HEK293 (cell line): ENCODE measurements around the gene KCNJ5.

Experiments used
- CTCF ChIA-PET: fragments of 350-600 bp; formaldehyde crosslinking; extraction: SDS; loops from one replicate; lab custom pipeline; 2021; ENCODE audit warnings: antibody characterized with exemption; lab: Yijun Ruan, JAX
- POLR2A ChIA-PET: fragments of 300-600 bp; formaldehyde crosslinking; extraction: SDS; loops from one replicate; lab custom pipeline; 2020; ENCODE audit warnings: antibody characterized with exemption, inconsistent platforms; lab: Yijun Ruan, JAX
- H3K27ac ChIP-seq: fragments of 200-500 bp; sonication (Bioruptor generic); 2 replicates; pipeline ENCODE4 v1.5.1; 2014; ENCODE audit warnings: low read depth, low read length, control low read depth, inconsistent platforms; ENCODE audit errors: extremely low read depth
- H3K36me3 ChIP-seq, 2 experiments: fragments of 200-500 bp in 1 of 2; sonication (Bioruptor generic) in 1 of 2; 1 replicate in 1 of 2; 2 replicates in 1 of 2; pipeline ENCODE4 v1.5.1; 2014 to 2017; ENCODE audit warnings: inconsistent platforms in 2 of 2, low read length in 2 of 2; ENCODE audit not compliant: control insufficient read depth in 2 of 2, insufficient read depth in 1 of 2
- H3K4me1 ChIP-seq: fragments of 200-500 bp; sonication (Bioruptor generic); 2 replicates; pipeline ENCODE4 v1.5.1; 2014; ENCODE audit warnings: mild to moderate bottlenecking, low read length, inconsistent platforms; ENCODE audit not compliant: control insufficient read depth, insufficient read depth
- H3K4me3 ChIP-seq: 2 replicates; pipeline ENCODE4 v1.5.1; 2011; ENCODE audit warnings: low read depth, mild to moderate bottlenecking, control low read depth, low read length, moderate library complexity
- H3K9me3 ChIP-seq: fragments of 200-500 bp; sonication (Bioruptor generic); 2 replicates; pipeline ENCODE4 v1.5.1; 2014; ENCODE audit warnings: low read depth, low read length, inconsistent platforms; ENCODE audit not compliant: control insufficient read depth, insufficient read depth
- BCL11B ChIP-seq: fragments of 450-650 bp; formaldehyde crosslinking; IDR thresholded peaks from 2 replicates; pipeline ENCODE4 v1.5.1; 2016; ENCODE audit warnings: low read depth, missing biosample characterization, missing genetic modification characterization
- EGR2 ChIP-seq: fragments of 450-650 bp; formaldehyde crosslinking; IDR thresholded peaks from 2 replicates; pipeline ENCODE4 v1.5.1; 2016; ENCODE audit warnings: low read depth, missing biosample characterization, missing genetic modification characterization
- HOXD13 ChIP-seq: sonication (generic); formaldehyde crosslinking; IDR thresholded peaks from 2 replicates; pipeline ENCODE4 v1.8.0; 2022; ENCODE audit warnings: missing genetic modification reagents, borderline replicate concordance
- MYNN ChIP-seq: fragments of 450-650 bp; formaldehyde crosslinking; IDR thresholded peaks from 2 replicates; pipeline ENCODE4 v1.5.1; 2016; ENCODE audit warnings: missing biosample characterization, missing genetic modification characterization, borderline replicate concordance
- REPIN1 ChIP-seq: fragments of 450-650 bp; formaldehyde crosslinking; IDR thresholded peaks from 2 replicates; pipeline ENCODE4 v1.5.1; 2017; ENCODE audit warnings: missing biosample characterization, missing genetic modification characterization, low read depth
- SALL2 ChIP-seq: fragments of 450-650 bp; formaldehyde crosslinking; IDR thresholded peaks from 2 replicates; pipeline ENCODE4 v1.5.0; 2017; ENCODE audit warnings: missing biosample characterization, mild to moderate bottlenecking, missing genetic modification characterization, borderline replicate concordance
- TCF7L2 ChIP-seq: IDR thresholded peaks from 2 replicates; pipeline ENCODE4 v1.6.1; 2011; ENCODE audit warnings: low read depth, mild to moderate bottlenecking, inconsistent platforms, low read length, moderate library complexity, borderline replicate concordance
- ZIC2 ChIP-seq: fragments of 450-650 bp; formaldehyde crosslinking; IDR thresholded peaks from 2 replicates; pipeline ENCODE4 v1.5.1; 2016; ENCODE audit warnings: missing biosample characterization, missing genetic modification characterization
- ZNF10 ChIP-seq: fragments of 450-650 bp; formaldehyde crosslinking; IDR thresholded peaks from 2 replicates; pipeline ENCODE4 v1.5.1; 2017; ENCODE audit warnings: missing biosample characterization, missing genetic modification characterization
- ZNF112 ChIP-seq: fragments of 450-650 bp; formaldehyde crosslinking; IDR thresholded peaks from 2 replicates; pipeline ENCODE4 v1.5.0; 2017; ENCODE audit warnings: missing biosample characterization, missing genetic modification characterization
- ZNF169 ChIP-seq: fragments of 450-650 bp; formaldehyde crosslinking; IDR thresholded peaks from 2 replicates; pipeline ENCODE4 v1.5.1; 2016; ENCODE audit warnings: missing biosample characterization, missing genetic modification characterization
- ZNF184 ChIP-seq: fragments of 450-650 bp; IDR thresholded peaks from 2 replicates; pipeline ENCODE4 v1.5.1; 2018; ENCODE audit warnings: missing biosample characterization, mild to moderate bottlenecking, missing genetic modification characterization
- ZNF19 ChIP-seq: fragments of 450-650 bp; formaldehyde crosslinking; IDR thresholded peaks from 2 replicates; pipeline ENCODE4; 2016; ENCODE audit warnings: missing biosample characterization, missing genetic modification characterization, low read depth
- ZNF311 ChIP-seq: fragments of 450-650 bp; formaldehyde crosslinking; IDR thresholded peaks from 2 replicates; pipeline ENCODE4 v1.5.1; 2017; ENCODE audit warnings: missing biosample characterization, missing genetic modification characterization, borderline replicate concordance
- ZNF394 ChIP-seq: fragments of 450-650 bp; formaldehyde crosslinking; IDR thresholded peaks from 2 replicates; pipeline ENCODE4 v1.5.1; 2016; ENCODE audit warnings: missing biosample characterization, missing genetic modification characterization, mild to moderate bottlenecking, moderate library complexity, borderline replicate concordance
- ZNF48 ChIP-seq: fragments of 450-650 bp; formaldehyde crosslinking; IDR thresholded peaks from 2 replicates; pipeline ENCODE4 v1.5.1; 2016; ENCODE audit warnings: missing biosample characterization, missing genetic modification characterization
- ZNF610 ChIP-seq: fragments of 450-650 bp; formaldehyde crosslinking; IDR thresholded peaks from 2 replicates; pipeline ENCODE4 v1.5.1; 2016; ENCODE audit warnings: missing biosample characterization, missing genetic modification characterization, borderline replicate concordance
- ZNF837 ChIP-seq: fragments of 450-650 bp; formaldehyde crosslinking; IDR thresholded peaks from 2 replicates; pipeline ENCODE4 v1.5.1; 2016; ENCODE audit warnings: missing biosample characterization, missing genetic modification characterization
- ZSCAN23 ChIP-seq: fragments of 450-650 bp; formaldehyde crosslinking; IDR thresholded peaks from 2 replicates; pipeline ENCODE4 v1.5.1; 2016; ENCODE audit warnings: missing biosample characterization, missing genetic modification characterization
- TF ChIP-seq, protein P1 (sequence below): fragments of 450-650 bp; formaldehyde crosslinking; IDR thresholded peaks from 2 replicates; pipeline ENCODE4 v1.5.1; 2016; ENCODE audit warnings: missing biosample characterization, missing genetic modification characterization
- TF ChIP-seq, protein P2 (sequence below): fragments of 450-650 bp; formaldehyde crosslinking; IDR thresholded peaks from 2 replicates; pipeline ENCODE4; 2016; ENCODE audit warnings: missing biosample characterization, missing genetic modification characterization

The KCNJ5 gene

DNA sequence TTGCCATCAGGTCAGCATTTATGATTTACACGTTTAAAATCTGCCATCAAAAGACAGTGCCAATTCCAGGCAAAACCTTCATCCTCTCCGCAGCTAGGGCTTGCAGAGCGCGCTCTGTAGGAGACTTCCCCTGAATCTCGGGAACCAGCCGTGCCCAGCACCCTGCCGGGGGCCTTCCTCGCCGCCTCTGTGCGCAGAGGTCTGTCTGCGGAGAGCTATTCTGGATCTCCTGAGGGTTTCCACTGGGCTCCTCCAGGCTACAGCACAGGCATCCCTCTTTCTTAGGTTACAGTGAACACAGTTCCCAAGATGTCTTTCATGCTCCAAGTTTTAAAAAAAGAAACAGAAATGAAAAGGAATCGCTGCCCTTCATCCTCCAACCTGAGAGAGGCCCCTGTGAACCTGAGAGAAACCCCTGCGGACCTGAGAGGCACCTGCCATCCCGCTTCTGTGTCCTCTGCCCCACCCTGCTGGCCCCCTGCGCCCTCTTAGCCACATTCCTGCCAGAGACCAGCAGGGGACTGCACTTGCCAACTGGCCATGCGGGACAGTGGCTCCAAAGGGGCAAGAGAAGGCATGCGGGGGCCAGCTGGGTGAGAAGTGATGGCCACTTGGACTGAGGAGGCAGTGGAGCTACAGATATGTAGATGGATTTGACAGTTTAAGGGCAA lies 35.4 kb downstream of the KCNJ5 start:
- Histone ChIP-seq H3K9me3 (no peaks in the 10 kb centered on the region), H3K27ac (no peak overlapping the region), H3K4me1 (no peaks in the 10 kb centered on the region), H3K4me3 (no peak overlapping the region), H3K36me3 (no peaks in the 10 kb centered on the region)
- POLR2A ChIA-PET, result no interaction called here
- CTCF ChIA-PET, result interaction anchor here (0.7 to 1.3 kb wide), 3 partner anchors 30 to 41 kb away, joined by 3 to 5 read pairs (median 3); no protein-coding TSS in a partner anchor
- TF ChIP-seq HOXD13 (no peak), ZNF10 (tag by site-specific recombination) (no peak), ZNF184 (no peak), SALL2 (tag by site-specific recombination) (no peak), ZNF311 (no peak), EGR2 (no peak)
- TF ChIP-seq, protein P1, sequence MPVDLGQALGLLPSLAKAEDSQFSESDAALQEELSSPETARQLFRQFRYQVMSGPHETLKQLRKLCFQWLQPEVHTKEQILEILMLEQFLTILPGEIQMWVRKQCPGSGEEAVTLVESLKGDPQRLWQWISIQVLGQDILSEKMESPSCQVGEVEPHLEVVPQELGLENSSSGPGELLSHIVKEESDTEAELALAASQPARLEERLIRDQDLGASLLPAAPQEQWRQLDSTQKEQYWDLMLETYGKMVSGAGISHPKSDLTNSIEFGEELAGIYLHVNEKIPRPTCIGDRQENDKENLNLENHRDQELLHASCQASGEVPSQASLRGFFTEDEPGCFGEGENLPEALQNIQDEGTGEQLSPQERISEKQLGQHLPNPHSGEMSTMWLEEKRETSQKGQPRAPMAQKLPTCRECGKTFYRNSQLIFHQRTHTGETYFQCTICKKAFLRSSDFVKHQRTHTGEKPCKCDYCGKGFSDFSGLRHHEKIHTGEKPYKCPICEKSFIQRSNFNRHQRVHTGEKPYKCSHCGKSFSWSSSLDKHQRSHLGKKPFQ (tag by site-specific recombination), result no peak
- TF ChIP-seq, protein P2, sequence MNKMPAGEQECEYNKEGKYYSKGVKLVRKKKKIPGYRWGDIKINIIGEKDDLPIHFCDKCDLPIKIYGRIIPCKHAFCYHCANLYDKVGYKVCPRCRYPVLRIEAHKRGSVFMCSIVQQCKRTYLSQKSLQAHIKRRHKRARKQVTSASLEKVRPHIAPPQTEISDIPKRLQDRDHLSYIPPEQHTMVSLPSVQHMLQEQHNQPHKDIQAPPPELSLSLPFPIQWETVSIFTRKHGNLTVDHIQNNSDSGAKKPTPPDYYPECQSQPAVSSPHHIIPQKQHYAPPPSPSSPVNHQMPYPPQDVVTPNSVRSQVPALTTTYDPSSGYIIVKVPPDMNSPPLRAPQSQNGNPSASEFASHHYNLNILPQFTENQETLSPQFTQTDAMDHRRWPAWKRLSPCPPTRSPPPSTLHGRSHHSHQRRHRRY (tag by site-specific recombination), result no peak

DNA sequence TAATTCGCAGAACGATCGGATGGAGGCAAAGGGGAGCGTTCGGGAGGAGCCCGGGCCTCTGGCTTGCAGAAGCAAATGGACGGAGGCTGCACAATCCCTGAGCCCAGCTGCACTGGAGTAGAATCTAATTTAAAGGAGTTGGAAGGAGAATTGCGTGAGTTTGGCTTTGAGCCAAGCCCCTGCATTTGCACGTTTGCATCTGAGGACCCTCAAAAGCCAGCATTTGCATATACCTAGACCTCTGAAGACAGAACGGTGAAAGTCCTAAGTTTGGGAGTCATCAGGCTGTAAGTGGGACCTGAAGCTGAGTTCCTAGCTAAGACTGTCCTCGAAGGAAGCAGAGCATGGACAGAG lies 35.9 kb downstream of the KCNJ5 start:
- no peaks in the 10 kb centered on the region for H3K4me1 ChIP-seq
- ChIA-PET CTCF (interaction anchor here (0.7 to 0.9 kb wide), 2 partner anchors 30 to 41 kb away, joined by 3 read pairs; no protein-coding TSS in a partner anchor), POLR2A (no interaction called here)
- H3K9me3 ChIP-seq, result no peaks in the 10 kb centered on the region
- TF ChIP-seq ZIC2 (tag by site-specific recombination), result no peak
- no peak for TF ChIP-seq TCF7L2
- H3K36me3 ChIP-seq, result no peaks in the 10 kb centered on the region
- no peak overlapping the region for H3K4me3 ChIP-seq
- no peak overlapping the region for H3K27ac ChIP-seq

DNA sequence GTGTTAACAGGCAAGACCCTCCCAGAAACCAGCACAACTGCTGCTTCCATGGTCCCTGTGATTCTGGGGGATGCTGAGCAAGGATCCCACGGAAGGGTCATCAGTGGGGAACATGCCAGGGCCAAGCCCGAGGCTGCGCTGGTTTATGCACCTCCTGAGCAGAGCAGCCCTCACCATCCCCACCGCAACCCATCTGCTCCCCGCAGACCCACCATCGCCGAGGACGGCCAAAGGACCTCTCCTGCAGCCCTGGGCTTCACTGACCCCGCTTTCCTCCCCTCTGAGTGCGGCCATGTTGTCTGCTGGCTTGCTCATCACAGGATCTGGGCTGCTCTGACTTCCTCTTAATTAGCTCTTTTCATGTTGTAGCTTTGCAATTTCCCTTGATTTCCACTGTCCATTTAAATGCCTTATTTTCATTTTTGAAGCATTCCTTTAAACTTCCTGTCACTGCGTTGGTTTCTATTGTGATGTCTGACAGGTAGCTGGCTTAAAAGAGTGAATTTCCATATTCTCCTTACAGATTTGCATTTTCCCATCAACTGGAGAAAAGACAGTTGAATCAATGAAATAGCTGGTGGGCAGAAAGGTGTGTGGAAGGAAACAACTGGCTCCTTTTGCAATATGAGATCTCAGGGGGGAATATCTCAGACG lies 36.7 kb downstream of the KCNJ5 start:
- H3K4me1 ChIP-seq, result no peaks in the 10 kb centered on the region
- H3K4me3 ChIP-seq, result no peak overlapping the region
- H3K9me3 ChIP-seq, result no peaks in the 10 kb centered on the region
- no peak overlapping the region for H3K27ac ChIP-seq
- H3K36me3 ChIP-seq, result no peaks in the 10 kb centered on the region
- POLR2A ChIA-PET, result no interaction called here
- CTCF ChIA-PET, result interaction anchor here (0.7 to 1.9 kb wide), 5 partner anchors 22 to 50 kb away, joined by 3 to 10 read pairs (median 4); no protein-coding TSS in a partner anchor
- TF ChIP-seq REPIN1 (tag by site-specific recombination) (no peak), ZSCAN23 (tag by site-specific recombination) (no peak), ZNF112 (tag by site-specific recombination) (no peak)

DNA sequence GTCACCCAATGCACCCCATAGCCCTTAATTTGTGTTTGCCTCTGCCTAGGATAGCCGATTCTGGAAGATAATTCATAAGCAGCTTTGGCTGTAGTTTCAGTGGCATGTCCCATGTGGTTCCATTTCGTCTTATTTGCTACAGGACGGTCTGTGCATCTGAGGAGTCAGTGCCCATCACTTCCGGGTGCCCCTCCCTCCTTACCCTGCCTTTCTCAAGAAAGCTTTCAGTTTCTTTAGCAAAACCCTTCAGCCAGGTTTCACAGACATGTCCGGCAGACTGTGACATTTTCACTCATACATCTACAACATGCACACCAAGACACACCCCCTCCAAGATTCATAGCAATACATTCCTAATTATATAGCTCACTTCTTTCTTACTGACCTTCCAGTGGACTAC lies 37.2 kb downstream of the KCNJ5 start:
- Histone ChIP-seq H3K4me1 (no peaks in the 10 kb centered on the region), H3K9me3 (no peaks in the 10 kb centered on the region), H3K27ac (no peak overlapping the region), H3K4me3 (no peak overlapping the region), H3K36me3 (no peaks in the 10 kb centered on the region)
- no peak for TF ChIP-seq ZNF837 (tag by site-specific recombination)
- no peak for TF ChIP-seq ZNF48 (tag by site-specific recombination)
- no peak for TF ChIP-seq BCL11B
- no peak for TF ChIP-seq ZNF610
- no peak for TF ChIP-seq ZNF169 (tag by site-specific recombination)
- TF ChIP-seq ZNF394, result no peak
- no peak for TF ChIP-seq MYNN (tag by site-specific recombination)
- TF ChIP-seq ZNF19 (tag by site-specific recombination), result no peak
- ChIA-PET POLR2A (no interaction called here), CTCF (interaction anchor here (0.7 to 1.9 kb wide), 5 partner anchors 23 to 92 kb away, joined by 3 to 10 read pairs (median 4); no protein-coding TSS in a partner anchor)
